ENCODE data around the gene ARRDC2. TPM values are rescaled to one million over a fixed set of nuclear protein-coding genes. Genes with fewer than 3 reads are reported as not detected.
"Not testable (repeated sequence)": the region's sequence is repeated elsewhere in the genome, so short reads cannot be mapped to it uniquely, and the experiment has no call there.

Gene ARRDC2
- total RNA-seq, 1 donor from 2014 or later, result 6.3 TPM

GRCh38 chr19:18016209-18016910 lies 8.4 kb downstream of the ARRDC2 start:
- DNase-seq (ENCODE audit: low spot score), result no peak

- DNase-seq (ENCODE audit: low spot score), result no peak
Measured at GRCh38 chr19:18017275-18018083, 9.5 kb downstream of the ARRDC2 start.

GRCh38 chr19:18020212-18021085 lies 12.5 kb downstream of the ARRDC2 start:
- DNase-seq (ENCODE audit: low spot score), result no peak

GRCh38 chr19:18021121-18021755 lies 13.3 kb downstream of the ARRDC2 start:
- peak; percentile 45 for DNase-seq (ENCODE audit: low spot score)

GRCh38 chr19:18023622-18024251 lies 15.8 kb downstream of the ARRDC2 start:
- peak; percentile 61 for DNase-seq (ENCODE audit: low spot score)

GRCh38 chr19:18027151-18027550 lies 19.2 kb downstream of the ARRDC2 start:
- no peak for DNase-seq (ENCODE audit: low spot score)

- DNase-seq (ENCODE audit: low spot score), result no peak
Measured at GRCh38 chr19:18029617-18030338, 21.8 kb downstream of the ARRDC2 start.

- not testable (repeated sequence) for DNase-seq (ENCODE audit: low spot score)
Measured at GRCh38 chr19:18031401-18031800, 23.4 kb downstream of the ARRDC2 start.

- not testable (repeated sequence) for DNase-seq (ENCODE audit: low spot score)
Measured at GRCh38 chr19:18032102-18032501, 24.1 kb downstream of the ARRDC2 start.

- DNase-seq (ENCODE audit: low spot score), result no peak
Measured at GRCh38 chr19:18041054-18041453, 33.1 kb downstream of the ARRDC2 start.

GRCh38 chr19:18043676-18044075 lies 35.7 kb downstream of the ARRDC2 start:
- no peak for DNase-seq (ENCODE audit: low spot score)

GRCh38 chr19:18044825-18045304 lies 36.9 kb downstream of the ARRDC2 start:
- DNase-seq (ENCODE audit: low spot score), result peak; percentile 36

- DNase-seq (ENCODE audit: low spot score), result no peak
Measured at GRCh38 chr19:18045307-18046050, 37.5 kb downstream of the ARRDC2 start.

GRCh38 chr19:18046059-18046718 lies 38.2 kb downstream of the ARRDC2 start:
- no peak for DNase-seq (ENCODE audit: low spot score)

- no peak for DNase-seq (ENCODE audit: low spot score)
Measured at GRCh38 chr19:18049385-18049784, 41.4 kb downstream of the ARRDC2 start.

GRCh38 chr19:18051887-18052286 lies 43.9 kb downstream of the ARRDC2 start:
- no peak for DNase-seq (ENCODE audit: low spot score)

GRCh38 chr19:18053576-18054219 lies 45.7 kb downstream of the ARRDC2 start:
- no peak for DNase-seq (ENCODE audit: low spot score)

GRCh38 chr19:18055967-18056366 lies 48.0 kb downstream of the ARRDC2 start:
- no peak for DNase-seq (ENCODE audit: low spot score)

Measured in umbilical cord (tissue), 2 donors.